PFSK-1 (cell line): Measurements from ENCODE around the gene GP1BB.

Source experiments
- POLR2AphosphoS5 ChIP-seq: IDR thresholded peaks from 2 replicates; pipeline ENCODE4 v1.6.1; 2012; ENCODE audit warnings: low read depth, mild to moderate bottlenecking, control low read depth, low read length, moderate library complexity
- SIN3A ChIP-seq: IDR thresholded peaks from 2 replicates; pipeline ENCODE4 v1.6.1; 2012; ENCODE audit warnings: mild to moderate bottlenecking, low read length, moderate library complexity, borderline replicate concordance; ENCODE audit not compliant: insufficient read depth
- TAF1 ChIP-seq: IDR thresholded peaks from 2 replicates; pipeline ENCODE4 v1.6.1; 2012; ENCODE audit warnings: low read length, control low read depth, borderline replicate concordance; ENCODE audit not compliant: insufficient read depth
- TF ChIP-seq, protein P1 (sequence below), 2 experiments: IDR thresholded peaks; 2 replicates each; pipeline versions ENCODE4 v1.6.1 to v1.8.0; 2011 to 2012; ENCODE audit warnings: low read depth in 2 of 2, low read length in 2 of 2, control low read depth in 1 of 2, inconsistent platforms in 1 of 2, mild to moderate bottlenecking in 1 of 2, moderate library complexity in 1 of 2; ENCODE audit not compliant: insufficient read depth in 1 of 2

DNA sequence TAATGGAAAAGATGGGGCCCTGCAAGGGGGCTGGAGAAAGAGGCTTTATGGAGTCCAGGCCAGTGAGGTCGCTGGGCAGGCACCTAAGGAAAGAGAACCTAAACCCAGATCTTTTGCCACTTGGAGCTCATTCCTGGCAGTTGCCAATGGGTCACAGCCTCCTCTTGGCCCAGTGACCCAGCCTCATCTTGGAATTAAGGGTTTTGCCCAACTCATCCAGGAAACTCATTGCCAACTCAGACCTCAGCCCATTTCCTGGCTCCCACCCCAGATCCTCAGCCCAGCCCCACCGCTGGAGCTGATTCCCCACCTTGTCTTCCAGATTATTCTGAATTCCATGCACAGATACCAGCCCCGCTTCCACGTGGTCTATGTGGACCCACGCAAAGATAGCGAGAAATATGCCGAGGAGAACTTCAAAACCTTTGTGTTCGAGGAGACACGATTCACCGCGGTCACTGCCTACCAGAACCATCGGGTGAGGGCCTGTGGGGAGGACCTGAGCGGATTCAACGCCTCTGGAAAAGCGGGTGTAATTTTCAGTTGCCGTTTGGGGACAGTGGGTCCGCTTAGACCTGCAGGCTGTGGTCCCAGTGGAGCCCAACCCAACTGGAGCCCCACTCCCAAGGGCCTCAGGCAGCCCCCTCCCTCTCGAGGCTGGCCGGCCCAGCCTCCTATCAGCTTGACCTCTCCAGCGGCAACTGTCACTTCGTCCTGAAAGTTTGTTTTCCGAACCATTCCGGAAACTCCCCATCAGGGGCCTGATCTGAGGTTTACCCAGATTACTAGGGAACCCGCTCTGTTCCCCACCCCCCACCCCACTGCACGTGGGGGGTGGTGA lies 41.5 kb downstream of the GP1BB start:
- TF ChIP-seq POLR2AphosphoS5 (no peak), TAF1 (no peak), SIN3A (no peak)
- TF ChIP-seq, protein P1, sequence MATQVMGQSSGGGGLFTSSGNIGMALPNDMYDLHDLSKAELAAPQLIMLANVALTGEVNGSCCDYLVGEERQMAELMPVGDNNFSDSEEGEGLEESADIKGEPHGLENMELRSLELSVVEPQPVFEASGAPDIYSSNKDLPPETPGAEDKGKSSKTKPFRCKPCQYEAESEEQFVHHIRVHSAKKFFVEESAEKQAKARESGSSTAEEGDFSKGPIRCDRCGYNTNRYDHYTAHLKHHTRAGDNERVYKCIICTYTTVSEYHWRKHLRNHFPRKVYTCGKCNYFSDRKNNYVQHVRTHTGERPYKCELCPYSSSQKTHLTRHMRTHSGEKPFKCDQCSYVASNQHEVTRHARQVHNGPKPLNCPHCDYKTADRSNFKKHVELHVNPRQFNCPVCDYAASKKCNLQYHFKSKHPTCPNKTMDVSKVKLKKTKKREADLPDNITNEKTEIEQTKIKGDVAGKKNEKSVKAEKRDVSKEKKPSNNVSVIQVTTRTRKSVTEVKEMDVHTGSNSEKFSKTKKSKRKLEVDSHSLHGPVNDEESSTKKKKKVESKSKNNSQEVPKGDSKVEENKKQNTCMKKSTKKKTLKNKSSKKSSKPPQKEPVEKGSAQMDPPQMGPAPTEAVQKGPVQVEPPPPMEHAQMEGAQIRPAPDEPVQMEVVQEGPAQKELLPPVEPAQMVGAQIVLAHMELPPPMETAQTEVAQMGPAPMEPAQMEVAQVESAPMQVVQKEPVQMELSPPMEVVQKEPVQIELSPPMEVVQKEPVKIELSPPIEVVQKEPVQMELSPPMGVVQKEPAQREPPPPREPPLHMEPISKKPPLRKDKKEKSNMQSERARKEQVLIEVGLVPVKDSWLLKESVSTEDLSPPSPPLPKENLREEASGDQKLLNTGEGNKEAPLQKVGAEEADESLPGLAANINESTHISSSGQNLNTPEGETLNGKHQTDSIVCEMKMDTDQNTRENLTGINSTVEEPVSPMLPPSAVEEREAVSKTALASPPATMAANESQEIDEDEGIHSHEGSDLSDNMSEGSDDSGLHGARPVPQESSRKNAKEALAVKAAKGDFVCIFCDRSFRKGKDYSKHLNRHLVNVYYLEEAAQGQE (IDR thresholded peaks at IDR 0.05; ENCODE audit: insufficient read depth in 1 of 2, low read depth in 2 of 2, low read length in 2 of 2), result no peak
